DMS 273 treated with DMSO at 0.1 percent for 48 hours (cell line): ENCODE measurements around the gene ZNF423.

Source experiments
- DNase-seq: peaks from one replicate; lab custom pipeline; 2025; lab: John Stamatoyannopoulos, UW

Gene ZNF423

GRCh38 chr16:49824593-49824992 lies 31.3 kb downstream of the ZNF423 start:
- no peak for DNase-seq

- no peak for DNase-seq
Measured at GRCh38 chr16:49822649-49823370, 33.1 kb downstream of the ZNF423 start.

GRCh38 chr16:49821614-49822282 lies 34.2 kb downstream of the ZNF423 start:
- no peak for DNase-seq

GRCh38 chr16:49821156-49821555 lies 34.8 kb downstream of the ZNF423 start:
- no peak for DNase-seq

- no peak for DNase-seq
Measured at GRCh38 chr16:49817754-49818507, 38.0 kb downstream of the ZNF423 start.

- no peak for DNase-seq
Measured at GRCh38 chr16:49816875-49817274, 39.0 kb downstream of the ZNF423 start.

GRCh38 chr16:49811644-49812334 lies 44.1 kb downstream of the ZNF423 start:
- DNase-seq: peak; percentile 65

GRCh38 chr16:49810831-49811230 lies 45.1 kb downstream of the ZNF423 start:
- DNase-seq: peak; percentile 61

- DNase-seq: no peak
Measured at GRCh38 chr16:49809561-49809960, 46.4 kb downstream of the ZNF423 start.

- DNase-seq: no peak
Measured at GRCh38 chr16:49809062-49809461, 46.9 kb downstream of the ZNF423 start.

GRCh38 chr16:49806446-49806845 lies 49.5 kb downstream of the ZNF423 start:
- no peak for DNase-seq

GRCh38 chr16:49801290-49801689 lies 54.6 kb downstream of the ZNF423 start:
- no peak for DNase-seq

GRCh38 chr16:49800876-49801275 lies 55.0 kb downstream of the ZNF423 start:
- no peak for DNase-seq

GRCh38 chr16:49800441-49800840 lies 55.5 kb downstream of the ZNF423 start:
- DNase-seq: no peak

- DNase-seq: peak; percentile 30
Measured at GRCh38 chr16:49799172-49799571, 56.7 kb downstream of the ZNF423 start.

- DNase-seq: no peak
Measured at GRCh38 chr16:49795513-49795912, 60.4 kb downstream of the ZNF423 start.

- DNase-seq: no peak
Measured at GRCh38 chr16:49793244-49793643, 62.7 kb downstream of the ZNF423 start.

GRCh38 chr16:49789616-49790015 lies 66.3 kb downstream of the ZNF423 start:
- DNase-seq: no peak

- no peak for DNase-seq
Measured at GRCh38 chr16:49788986-49789385, 66.9 kb downstream of the ZNF423 start.

GRCh38 chr16:49788572-49788971 lies 67.3 kb downstream of the ZNF423 start:
- no peak for DNase-seq

GRCh38 chr16:49786926-49787557 lies 68.9 kb downstream of the ZNF423 start:
- DNase-seq: no peak

GRCh38 chr16:49785970-49786369 lies 69.9 kb downstream of the ZNF423 start:
- no peak for DNase-seq
